Right forelimb (tissue), 1 donor: ENCODE results near the gene HMG20B.
A peak's percentile ranks its signal among the peaks of the same experiment; 100 is the strongest.

Experiments used
- DNase-seq: peaks from one replicate; pipeline ENCODE4 v3.0.0-alpha.2; 2018

Gene HMG20B

DNA sequence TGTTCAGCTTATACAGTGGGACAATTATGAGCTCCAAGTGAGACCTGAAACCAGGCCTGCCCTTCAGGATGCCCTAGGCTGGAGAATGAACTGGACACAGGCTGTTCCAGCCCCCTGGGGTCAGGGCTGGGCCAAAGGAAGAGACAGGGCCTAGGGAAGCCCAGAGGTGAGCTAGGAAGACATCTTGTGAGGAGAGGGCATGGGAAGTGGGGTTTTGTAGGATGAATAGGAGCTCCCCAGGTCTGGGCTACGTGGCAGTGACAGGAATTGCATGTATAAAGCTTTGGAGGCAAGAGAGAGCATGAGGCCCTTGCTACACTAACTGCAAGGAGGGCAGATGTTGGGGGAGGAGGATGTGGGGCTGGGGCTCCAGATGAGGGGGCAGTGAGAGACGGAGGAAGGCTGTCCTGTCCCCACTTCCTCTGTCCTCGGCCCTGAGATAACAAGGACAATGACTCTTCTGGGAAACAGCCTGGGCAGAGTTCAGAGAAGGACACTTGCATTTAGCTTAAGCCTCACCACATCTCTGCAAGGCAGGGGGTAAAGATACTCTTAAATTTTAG is 35.4 kb downstream of the HMG20B start:
- DNase-seq: no peak

GRCh38 chr19:3608750-3609322 is 36.1 kb downstream of the HMG20B start:
- peak; percentile 53 for DNase-seq

- peak; percentile 29 for DNase-seq
Measured at GRCh38 chr19:3609779-3610719, 37.3 kb downstream of the HMG20B start.

GRCh38 chr19:3610745-3611717 is 38.3 kb downstream of the HMG20B start:
- no peak for DNase-seq

- no peak for DNase-seq
Measured at GRCh38 chr19:3611841-3612240, 39.1 kb downstream of the HMG20B start.

GRCh38 chr19:3612330-3612729 is 39.6 kb downstream of the HMG20B start:
- DNase-seq: no peak

DNA sequence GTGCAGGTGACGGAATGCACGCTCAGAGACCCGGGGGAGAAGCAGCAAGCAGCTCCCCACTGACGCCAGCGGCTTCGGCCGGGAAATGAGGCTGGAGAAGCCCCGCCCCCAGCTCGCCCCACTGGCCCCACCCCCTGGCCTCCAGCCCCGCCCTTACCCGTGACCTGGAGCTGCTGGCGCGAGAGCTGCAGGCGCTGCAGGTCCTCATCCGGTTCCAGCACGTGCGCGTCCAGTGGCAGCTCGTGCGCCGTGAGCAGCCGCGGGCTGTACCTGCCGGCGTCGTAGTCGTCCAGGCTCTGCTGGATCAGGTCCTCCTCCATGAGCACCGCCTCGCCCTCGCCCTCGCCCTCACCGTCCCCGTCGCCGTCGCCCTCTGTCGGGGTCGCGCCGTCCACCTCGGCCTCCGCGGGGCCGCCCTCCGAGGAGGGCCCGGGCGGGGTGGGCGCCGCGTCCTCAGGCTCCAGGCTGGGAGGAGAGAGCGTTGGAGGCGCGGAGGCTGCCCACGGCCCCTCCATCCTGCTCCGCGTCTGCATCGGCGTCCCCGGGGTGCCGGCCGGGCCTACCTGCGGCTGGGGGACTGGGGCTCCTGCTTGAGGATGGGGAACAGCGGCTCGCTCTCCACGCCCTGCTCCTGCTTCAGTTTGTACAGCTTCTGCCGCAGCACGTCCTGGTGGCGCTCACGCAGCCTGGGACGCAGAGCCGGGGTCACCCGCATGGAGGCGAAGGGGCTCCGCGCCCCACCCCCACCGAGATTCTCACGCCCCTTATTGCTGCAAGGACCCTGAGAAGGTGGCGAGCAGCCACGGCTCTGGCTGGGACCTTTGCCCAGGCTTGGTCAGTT is 40.4 kb downstream of the HMG20B start:
- DNase-seq: no peak

DNA sequence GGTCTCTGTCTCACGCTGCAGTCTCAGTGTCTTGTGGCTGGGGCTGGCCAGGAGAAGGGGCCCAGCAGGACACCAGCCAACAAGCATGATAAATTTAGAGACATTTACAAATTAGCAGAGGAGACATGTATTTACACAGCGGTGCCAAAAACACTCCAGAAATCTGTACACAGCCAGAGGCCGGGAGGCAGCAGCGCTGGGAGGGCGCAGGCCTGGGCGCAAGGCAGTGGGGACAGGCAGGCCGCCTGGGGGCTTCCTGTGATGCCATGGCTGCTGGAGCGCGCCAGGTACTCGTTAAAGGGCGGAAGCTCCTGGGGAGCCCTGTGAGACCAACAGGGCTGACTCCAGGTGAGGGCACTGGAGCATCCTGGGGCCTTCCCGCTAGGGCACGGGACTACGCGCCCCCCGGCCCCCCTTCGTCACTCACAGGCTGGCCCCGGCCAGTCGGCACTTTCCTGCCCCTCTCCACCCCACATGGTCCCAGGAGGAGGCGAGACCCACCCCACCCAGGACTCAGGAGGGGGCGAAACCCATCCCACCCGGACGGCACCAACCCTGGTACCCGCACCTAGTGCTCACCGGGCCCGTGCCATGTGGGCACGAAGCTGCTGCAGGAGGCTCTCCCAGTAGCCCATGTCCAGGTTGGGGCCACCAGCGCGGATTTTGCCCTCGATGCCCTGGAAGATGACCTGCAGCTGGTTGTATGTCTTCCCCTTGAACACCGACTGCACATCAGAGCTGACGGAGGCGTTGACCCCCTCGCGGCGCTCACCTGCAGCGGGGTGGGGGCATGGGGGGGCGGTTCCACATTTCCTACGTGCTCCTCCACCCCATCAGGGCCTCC is 41.3 kb downstream of the HMG20B start:
- DNase-seq: no peak

- DNase-seq: no peak
Measured at GRCh38 chr19:3614858-3615505, 42.2 kb downstream of the HMG20B start.

DNA sequence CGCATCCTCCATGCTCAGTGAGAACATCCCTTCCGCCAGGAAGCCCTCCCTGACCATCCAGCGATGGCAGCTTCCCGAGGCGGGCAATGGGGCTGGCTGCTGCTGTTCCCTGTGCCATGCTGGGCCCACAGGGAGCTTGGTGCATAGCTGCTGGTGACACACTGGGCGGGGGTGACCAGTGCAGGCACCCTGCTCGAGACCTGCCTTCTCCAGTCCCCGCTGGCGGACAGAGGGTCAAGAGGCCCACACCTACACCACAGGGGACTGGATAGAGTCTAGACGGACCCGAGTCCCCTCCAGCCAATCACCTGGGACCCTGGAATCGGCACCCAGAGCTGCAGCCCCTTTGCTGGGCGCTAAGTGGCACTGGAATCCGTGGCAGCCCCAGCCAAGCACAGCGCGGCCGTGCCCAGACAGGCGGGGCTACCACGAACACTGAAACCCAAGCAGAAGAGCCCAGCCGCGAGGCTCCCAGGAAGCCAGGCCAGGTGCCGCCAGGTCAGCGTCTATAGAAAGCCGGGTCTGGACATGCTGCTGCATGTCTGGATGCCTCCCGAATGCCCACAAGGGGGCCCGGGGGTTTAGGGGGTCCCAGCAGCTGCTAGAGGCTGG is 42.9 kb downstream of the HMG20B start:
- DNase-seq: no peak

- no peak for DNase-seq
Measured at GRCh38 chr19:3617463-3617862, 44.7 kb downstream of the HMG20B start.

DNA sequence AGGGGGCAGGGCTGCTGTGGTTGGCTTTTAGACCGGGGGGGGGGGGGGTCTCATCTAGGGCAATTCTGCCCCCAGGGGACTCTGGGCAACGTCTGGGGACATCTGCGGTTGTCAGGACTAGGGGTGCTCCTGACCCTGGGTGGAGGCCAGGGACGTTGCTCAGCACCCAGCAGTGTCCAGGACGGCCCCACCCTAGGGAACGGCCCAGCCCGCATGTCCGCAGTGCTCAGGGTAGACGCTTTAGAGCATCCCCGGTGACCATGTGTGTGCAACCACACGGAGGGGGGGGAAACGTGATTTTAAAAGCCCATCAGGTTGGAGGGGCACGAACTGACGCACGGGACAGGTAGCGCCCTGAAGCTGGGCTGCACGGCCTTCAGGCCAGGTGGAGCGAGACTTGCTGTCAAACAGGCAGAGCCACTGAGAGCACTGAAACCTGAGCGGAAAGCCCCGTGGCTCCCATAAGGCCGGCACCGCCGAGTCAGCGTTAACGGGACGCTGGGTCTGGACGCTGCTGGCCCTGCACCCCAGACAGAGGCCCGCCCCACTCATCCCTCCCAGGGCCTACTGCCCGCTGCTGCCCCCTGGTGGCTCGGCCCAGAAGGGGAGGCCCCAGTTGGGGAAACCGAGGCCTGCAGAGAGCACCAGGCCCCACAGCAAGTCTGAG is 45.5 kb downstream of the HMG20B start:
- DNase-seq: peak; percentile 78

DNA sequence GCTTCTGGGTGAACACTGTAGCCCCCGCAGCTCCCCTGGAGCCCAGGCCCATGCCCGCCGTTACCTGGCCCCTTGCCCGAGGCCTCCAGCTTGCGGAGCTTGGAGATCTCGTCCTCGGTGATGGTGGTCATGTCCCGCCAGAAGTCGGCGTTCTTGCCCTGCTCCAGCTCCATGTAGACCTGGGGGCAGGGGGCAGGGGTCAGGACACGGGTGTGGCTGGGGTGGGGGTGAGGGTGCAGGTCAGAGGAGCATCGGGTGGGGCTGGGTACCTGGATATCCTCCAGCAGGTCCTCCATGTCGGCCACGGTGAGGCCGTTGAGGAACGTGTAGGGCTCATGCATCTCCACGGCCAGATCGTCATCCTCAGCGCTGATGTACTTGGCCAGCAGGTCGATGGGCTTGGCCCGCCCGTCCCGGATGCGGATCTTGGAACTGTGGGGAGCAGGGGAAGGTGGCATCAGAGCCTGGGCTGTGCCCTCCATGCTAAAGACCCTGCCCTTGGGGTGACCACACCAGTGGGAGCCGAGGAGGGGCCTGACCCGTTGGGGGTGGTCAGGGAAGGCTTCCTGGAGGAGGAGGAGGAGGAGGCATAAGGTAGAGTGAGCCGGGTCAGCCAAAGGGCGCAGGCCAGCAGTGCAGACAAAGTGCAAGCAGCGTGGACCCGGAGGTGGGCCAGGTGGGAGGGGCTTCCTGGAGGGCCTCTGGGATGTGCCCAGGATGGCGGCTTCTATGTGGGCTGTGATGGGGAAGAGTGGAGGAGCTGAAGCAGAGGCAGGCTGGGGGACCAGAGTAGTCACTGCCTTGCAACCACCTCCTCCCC is 46.3 kb downstream of the HMG20B start:
- no peak for DNase-seq

DNA sequence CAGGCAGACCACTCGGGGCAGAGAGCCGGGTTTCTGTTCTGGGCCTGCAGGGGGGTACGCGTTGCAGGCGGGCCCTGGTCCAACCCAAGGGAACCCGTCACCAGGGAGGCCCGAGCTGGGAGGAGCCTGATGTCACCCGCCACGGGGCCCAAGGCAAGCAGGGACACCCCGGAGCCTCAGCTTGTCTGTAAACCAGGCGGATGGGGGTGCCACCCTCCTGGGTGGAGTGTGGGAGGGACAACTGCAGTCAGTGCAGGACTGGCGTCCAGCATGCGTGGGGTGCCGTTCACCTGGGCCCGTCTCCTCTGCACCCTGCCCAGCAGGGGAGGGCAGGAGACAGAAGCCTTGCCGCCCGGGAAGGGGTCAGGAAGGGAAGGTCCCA is 46.9 kb downstream of the HMG20B start:
- DNase-seq: no peak

DNA sequence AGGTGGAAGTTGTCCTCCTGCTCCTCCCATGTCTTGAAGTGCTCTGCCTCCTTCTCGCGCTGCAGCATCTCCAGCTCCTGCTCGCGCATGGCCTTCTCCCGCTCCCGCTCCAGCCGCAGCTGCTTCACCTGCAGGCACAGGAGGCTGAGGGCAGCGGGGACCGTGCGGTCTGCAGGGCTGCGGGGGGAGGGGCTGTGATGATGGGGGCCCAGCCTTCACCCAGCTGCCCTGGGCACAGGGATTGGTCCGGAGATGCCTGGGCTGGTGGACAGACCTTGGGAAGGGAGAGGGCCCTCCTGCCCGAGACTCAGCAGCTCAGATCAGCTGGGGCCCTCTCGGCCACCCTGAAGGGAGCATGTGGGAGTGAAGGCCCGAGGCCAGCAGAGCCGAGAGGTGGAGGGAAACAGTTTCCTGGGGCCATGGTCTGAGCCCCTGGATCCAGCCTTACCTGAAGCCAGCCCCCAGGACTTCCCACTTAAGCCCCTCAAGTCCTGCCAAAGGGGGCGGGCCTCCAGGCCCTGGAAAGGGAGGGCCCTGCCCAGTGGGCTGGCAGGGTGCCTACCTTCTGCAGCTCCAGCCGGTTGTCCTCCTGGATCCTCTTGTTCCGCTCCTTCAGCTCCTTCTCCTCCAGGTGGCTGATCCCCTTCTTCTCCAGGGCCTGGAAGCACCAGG is 47.5 kb downstream of the HMG20B start:
- no peak for DNase-seq

- no peak for DNase-seq
Measured at GRCh38 chr19:3620817-3621547, 48.2 kb downstream of the HMG20B start.

- DNase-seq: no peak
Measured at GRCh38 chr19:3621689-3622088, 48.9 kb downstream of the HMG20B start.
